ENCODE results near the gene SH2B2. TPM values are rescaled to one million over a fixed set of nuclear protein-coding genes. Genes with fewer than 3 reads are reported as not detected.

The SH2B2 gene
- total RNA-seq, 1 experiment from 2014 or later = 14.7 TPM

- TF ChIP-seq ZNF532 (CRISPR knock-in tag; IDR thresholded peaks at IDR 0.05; ENCODE audit: borderline replicate concordance) (no peak), ETV6 (CRISPR knock-in tag; IDR thresholded peaks at IDR 0.05) (no peak)
These were observed 38.6 kb upstream of the SH2B2 start (continued) for GRCh38 chr7:102248081-102248455.

- DNase-seq (ENCODE audit: low spot score) (peak; percentile 77), ATAC-seq (peak; percentile 75)
- no peak overlapping the region for H3K27ac Mint-ChIP-seq
- CTCF ChIA-PET = interaction anchor here (0.5 to 2.2 kb wide), 18 partner anchors 9 to 773 kb away, joined by 3 to 8 read pairs (median 3); no protein-coding TSS in a partner anchor
- POLR2A ChIA-PET = interaction anchor here (0.8 kb wide), 1 partner anchor 645 kb away, joined by 5 read pairs; no protein-coding TSS in a partner anchor
- H3K4me1 Mint-ChIP-seq = peaks cover 9% of the 10 kb centered on the region
- H3K9me3 Mint-ChIP-seq = no peaks in the 10 kb centered on the region
- peaks cover 10% of the 10 kb centered on the region for H3K36me3 Mint-ChIP-seq
- H3K4me3 Mint-ChIP-seq = no peak overlapping the region
- no peaks in the 10 kb centered on the region for H3K27me3 Mint-ChIP-seq (ENCODE audit: low read depth)
- 0 out of 2 replicates have a peak, but pooled peaks have one; percentile 13 for TF ChIP-seq CTCF (IDR thresholded peaks at IDR 0.05)
- no peak for TF ChIP-seq OVOL2 (CRISPR knock-in tag; IDR thresholded peaks at IDR 0.05; ENCODE audit: borderline replicate concordance)
- TF ChIP-seq ZNF396 (CRISPR knock-in tag; IDR thresholded peaks at IDR 0.05; ENCODE audit: borderline replicate concordance) = no peak
- TF ChIP-seq CDX4 (CRISPR knock-in tag; IDR thresholded peaks at IDR 0.05; ENCODE audit: borderline replicate concordance) = no peak
- TF ChIP-seq GRHL2 (CRISPR knock-in tag; IDR thresholded peaks at IDR 0.05; ENCODE audit: insufficient replicate concordance, severe bottlenecking) = no peak
- TF ChIP-seq TEAD4 (CRISPR knock-in tag; IDR thresholded peaks at IDR 0.05) = no peak
- no peak for TF ChIP-seq ERG (CRISPR knock-in tag; IDR thresholded peaks at IDR 0.05)
- 0 out of 2 replicates have a peak, but pooled peaks have one; percentile 61 for TF ChIP-seq CBFB (CRISPR knock-in tag; IDR thresholded peaks at IDR 0.05; ENCODE audit: low read depth)
- no peak for TF ChIP-seq IRF1 (CRISPR knock-in tag; IDR thresholded peaks at IDR 0.05)
- no peak for TF ChIP-seq NR1H2 (CRISPR knock-in tag; IDR thresholded peaks at IDR 0.05)
These were observed 37.9 kb upstream of the SH2B2 start for GRCh38 chr7:102248456-102249395.
